Smooth muscle cell (in vitro differentiated cells): Measurements from ENCODE around the gene PIAS4. TPM values are rescaled to one million over a fixed set of nuclear protein-coding genes. Genes with fewer than 3 reads are reported as not detected.
A peak's percentile ranks its signal among the peaks of the same experiment; 100 is the strongest.

Experiments used
- DNase-seq: peaks from one replicate; lab custom pipeline; 2025; ENCODE audit not compliant: unreplicated experiment; lab: John Stamatoyannopoulos, UW
- H2AFZ ChIP-seq: fragments of 200-600 bp; sonication (generic); 2 replicates; pipeline ENCODE4 v1.6.0; 2016; ENCODE audit warnings: antibody characterized with exemption, low read depth, mild to moderate bottlenecking
- H3F3A ChIP-seq: fragments of 200-600 bp; sonication (generic); 2 replicates; pipeline ENCODE4 v1.6.0; 2017; ENCODE audit warnings: antibody characterized with exemption, low read depth
- H3K27ac ChIP-seq: fragments of 200-600 bp; sonication (generic); 2 replicates; pipeline ENCODE4 v1.5.1; 2016; ENCODE audit warnings: low read depth, mild to moderate bottlenecking
- H3K27me3 ChIP-seq: fragments of 200-600 bp; sonication (generic); 2 replicates; pipeline ENCODE4 v1.6.1; 2016; ENCODE audit warnings: low read depth, mild to moderate bottlenecking
- H3K36me3 ChIP-seq: fragments of 200-600 bp; sonication (generic); 2 replicates; pipeline ENCODE4 v1.5.1; 2016; ENCODE audit warnings: low read depth
- H3K4me1 ChIP-seq: fragments of 200-600 bp; sonication (generic); 2 replicates; pipeline ENCODE4 v1.5.1; 2016; ENCODE audit warnings: low read depth
- H3K4me2 ChIP-seq: fragments of 200-600 bp; sonication (generic); 2 replicates; pipeline ENCODE4 v1.6.0; 2016; ENCODE audit warnings: mild to moderate bottlenecking
- H3K4me3 ChIP-seq: fragments of 200-600 bp; sonication (generic); 2 replicates; pipeline ENCODE4 v1.5.1; 2016; ENCODE audit warnings: mild to moderate bottlenecking
- H3K79me2 ChIP-seq: fragments of 200-600 bp; sonication (generic); 2 replicates; pipeline ENCODE4 v1.6.0; 2016; ENCODE audit warnings: low read depth, mild to moderate bottlenecking
- H3K9ac ChIP-seq: fragments of 200-600 bp; sonication (generic); 2 replicates; pipeline ENCODE4 v1.6.0; 2016; ENCODE audit warnings: low read depth
- H3K9me3 ChIP-seq: fragments of 200-600 bp; sonication (generic); replicated peaks from 2 replicates; pipeline ENCODE4 v1.5.1; 2016; ENCODE audit warnings: low read depth
- H4K20me1 ChIP-seq: fragments of 200-600 bp; sonication (generic); 2 replicates; pipeline ENCODE4 v1.6.0; 2016; ENCODE audit warnings: low read depth
- WGBS: methylation state at CpG from one replicate; pipeline ENCODE4 v1.1.7; 2016; ENCODE audit warnings: low lambda C conversion rate; 5-methylcytosine and 5-hydroxymethylcytosine counted together
- polyA plus RNA-seq: library from polyadenylated mRNA; unstranded; fragments of >200 nt; fragmentation: Nextera tagmentation; extraction: Ambion mirVana; gene quantifications from 2 replicates; pipeline ENCODE4 v1.2.1, GENCODE V29; 2016
- total RNA-seq: library from RNA; depleted of rRNA; stranded (reverse); fragments of >200 nt; gene quantifications from 2 replicates; pipeline ENCODE4 v1.2.3, GENCODE V29; 2014
- TF ChIP-seq, protein P1 (sequence below): fragments of 200-600 bp; sonication (generic); IDR thresholded peaks from 2 replicates; pipeline ENCODE4 v1.5.1; 2017; ENCODE audit warnings: borderline replicate concordance, mild to moderate bottlenecking, antibody characterized with exemption; ENCODE audit not compliant: insufficient read depth, poor library complexity, severe bottlenecking

The PIAS4 gene
- total and polyA plus RNA-seq, 2 experiments from 2014 or later, result 8.1 to 17.3 TPM

GRCh38 chr19:4014541-4015491, 7.3 kb downstream of the PIAS4 start:
- 91% methylated on average over 25 of the region's 25 CpGs for WGBS
- Histone ChIP-seq H3K4me2 (peak overlapping the region; percentile 22), H3F3A (no peaks in the 10 kb centered on the region), H3K36me3 (no peaks in the 10 kb centered on the region), H4K20me1 (peaks cover 94% of the 10 kb centered on the region), H3K27me3 (no peaks in the 10 kb centered on the region), H3K4me1 (no peaks in the 10 kb centered on the region), H3K79me2 (peaks cover 50% of the 10 kb centered on the region), H2AFZ (no peak overlapping the region), H3K9ac (no peak overlapping the region), H3K4me3 (no peak overlapping the region), H3K9me3 (no peaks in the 10 kb centered on the region), H3K27ac (no peak overlapping the region)
- TF ChIP-seq, protein P1, sequence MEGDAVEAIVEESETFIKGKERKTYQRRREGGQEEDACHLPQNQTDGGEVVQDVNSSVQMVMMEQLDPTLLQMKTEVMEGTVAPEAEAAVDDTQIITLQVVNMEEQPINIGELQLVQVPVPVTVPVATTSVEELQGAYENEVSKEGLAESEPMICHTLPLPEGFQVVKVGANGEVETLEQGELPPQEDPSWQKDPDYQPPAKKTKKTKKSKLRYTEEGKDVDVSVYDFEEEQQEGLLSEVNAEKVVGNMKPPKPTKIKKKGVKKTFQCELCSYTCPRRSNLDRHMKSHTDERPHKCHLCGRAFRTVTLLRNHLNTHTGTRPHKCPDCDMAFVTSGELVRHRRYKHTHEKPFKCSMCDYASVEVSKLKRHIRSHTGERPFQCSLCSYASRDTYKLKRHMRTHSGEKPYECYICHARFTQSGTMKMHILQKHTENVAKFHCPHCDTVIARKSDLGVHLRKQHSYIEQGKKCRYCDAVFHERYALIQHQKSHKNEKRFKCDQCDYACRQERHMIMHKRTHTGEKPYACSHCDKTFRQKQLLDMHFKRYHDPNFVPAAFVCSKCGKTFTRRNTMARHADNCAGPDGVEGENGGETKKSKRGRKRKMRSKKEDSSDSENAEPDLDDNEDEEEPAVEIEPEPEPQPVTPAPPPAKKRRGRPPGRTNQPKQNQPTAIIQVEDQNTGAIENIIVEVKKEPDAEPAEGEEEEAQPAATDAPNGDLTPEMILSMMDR, result no peak
- DNase-seq, result no peak

DNA sequence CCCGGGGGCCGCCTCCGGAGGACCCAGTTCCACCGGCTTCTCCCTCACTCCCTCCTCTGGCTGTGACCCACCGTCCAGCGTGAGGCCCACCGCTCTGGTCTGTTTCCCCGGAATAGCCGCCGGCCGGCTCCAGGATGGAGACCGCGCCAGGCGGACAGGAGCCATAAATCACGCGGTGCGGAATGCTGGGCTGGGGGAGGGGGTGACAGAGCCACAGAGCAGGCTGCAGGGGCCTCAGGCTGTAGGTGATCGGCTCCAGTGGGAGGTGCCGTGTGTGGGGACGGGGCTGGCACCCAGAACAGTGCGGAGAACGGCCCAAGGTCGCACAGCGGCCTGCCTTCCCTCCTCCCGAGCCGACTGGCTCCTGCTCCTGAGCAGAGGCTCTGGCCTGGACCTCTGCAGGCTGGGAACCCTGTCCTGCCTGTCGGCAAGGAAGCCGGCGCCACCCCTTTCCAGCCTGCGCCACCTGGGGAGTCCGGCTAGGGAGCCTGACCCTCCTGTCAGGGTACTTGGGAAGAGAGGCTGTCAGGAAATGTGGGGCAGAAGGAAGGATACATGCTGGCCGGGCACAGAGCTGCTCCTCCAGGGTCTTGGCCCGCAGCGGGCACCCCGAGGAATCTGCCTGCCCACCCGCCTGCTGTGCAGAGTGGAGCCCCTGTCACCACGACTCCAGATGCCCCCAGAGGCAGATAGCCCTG, 8.3 kb downstream of the PIAS4 start:
- H2AFZ ChIP-seq, result no peak overlapping the region
- H3K9me3 ChIP-seq, result no peaks in the 10 kb centered on the region
- peak overlapping the region; percentile 22 for H3K4me2 ChIP-seq
- no peaks in the 10 kb centered on the region for H3F3A ChIP-seq
- no peak overlapping the region for H3K27ac ChIP-seq
- H3K4me3 ChIP-seq, result no peak overlapping the region
- H3K27me3 ChIP-seq, result no peaks in the 10 kb centered on the region
- no peaks in the 10 kb centered on the region for H3K4me1 ChIP-seq
- no peak overlapping the region for H3K9ac ChIP-seq
- peaks cover 47% of the 10 kb centered on the region for H3K79me2 ChIP-seq
- H4K20me1 ChIP-seq, result peaks cover 93% of the 10 kb centered on the region
- WGBS, result 78% methylated on average over 34 of the region's 37 CpGs
- no peaks in the 10 kb centered on the region for H3K36me3 ChIP-seq
- no peak for DNase-seq
- TF ChIP-seq, protein P1, result no peak

- Histone ChIP-seq H3K79me2 (peaks cover 48% of the 10 kb centered on the region), H3K27ac (no peak overlapping the region), H3K4me3 (no peak overlapping the region), H3K9me3 (no peaks in the 10 kb centered on the region), H3K36me3 (no peaks in the 10 kb centered on the region), H4K20me1 (peaks cover 92% of the 10 kb centered on the region), H3K27me3 (no peaks in the 10 kb centered on the region), H2AFZ (no peak overlapping the region), H3K4me1 (no peaks in the 10 kb centered on the region), H3K9ac (no peak overlapping the region), H3K4me2 (no peak overlapping the region), H3F3A (no peaks in the 10 kb centered on the region)
- WGBS, result 97% methylated on average over 11 of the region's 12 CpGs
- no peak for DNase-seq
- TF ChIP-seq, protein P1, result no peak
These were observed 8.9 kb downstream of the PIAS4 start for GRCh38 chr19:4016486-4016885.
